K562 (cell line): ENCODE data around the gene SEMA4G. TPM values are rescaled to one million over a fixed set of nuclear protein-coding genes. Genes with fewer than 3 reads are reported as not detected.
A peak's percentile ranks its signal among the peaks of the same experiment; 100 is the strongest.

Experiments
- ATAC-seq: fragments of 200-7000 bp; cut with Tn5 transposase; 3 replicates; pipeline ENCODE4 v1.9.1; 2020; ENCODE audit warnings: moderate library complexity
- BruUV-seq: library from RNA; stranded (reverse); fragments of 400-500 nt; replicated peaks from 2 replicates; lab custom pipeline; 2021; lab: Mats Ljungman, UMichigan
- CTCF ChIA-PET: fragments of 300-600 bp; formaldehyde crosslinking; extraction: SDS; loops from one replicate; lab custom pipeline; 2021; ENCODE audit warnings: low intra/inter-chr PET ratio; lab: Yijun Ruan, JAX
- POLR2A ChIA-PET: fragments of 300-600, 350-650 bp; sonication (Branson Sonifier 250); formaldehyde crosslinking; extraction: SDS; loops from one replicate; lab custom pipeline; 2021; ENCODE audit warnings: antibody characterized with exemption, inconsistent platforms; lab: Yijun Ruan, JAX
- DNase-seq, 4 experiments: peaks; one replicate each; pipeline versions ENCODE4 v3.0.0 to v3.0.0-alpha.2; 2011 to 2018; ENCODE audit warnings: low spot score in 3 of 4, mixed read lengths in 3 of 4; ENCODE audit errors: extremely low read depth in 1 of 4
- FAIRE-seq: peaks from 2 replicates; lab custom pipeline; 2011; peaks lifted over from hg19 to GRCh38; lab: Jason Lieb, UNC
- H2AFZ ChIP-seq: 2 replicates; pipeline ENCODE4 v1.6.0; 2011; ENCODE audit warnings: low read depth, low read length, control low read depth, inconsistent platforms
- H3K27ac ChIP-seq: fragments of 200-600 bp; 3 replicates; pipeline ENCODE4 v1.8.0; 2011; ENCODE audit warnings: low read depth, mild to moderate bottlenecking, control low read depth, inconsistent platforms, low read length, moderate library complexity, mixed read lengths; ENCODE audit errors: extremely low read depth
- H3K27me3 ChIP-seq, 2 experiments: fragments of 300-600 bp in 1 of 2; 2 replicates in 1 of 2; 3 replicates in 1 of 2; pipeline versions ENCODE4 v1.6.0 to v1.8.0; 2011; ENCODE audit warnings: inconsistent platforms in 2 of 2, low read length in 2 of 2, mild to moderate bottlenecking in 1 of 2, mixed read lengths in 1 of 2, moderate library complexity in 1 of 2; ENCODE audit not compliant: control insufficient read depth in 2 of 2, insufficient read depth in 2 of 2
- H3K36me3 ChIP-seq: fragments of 300-600 bp; 3 replicates; pipeline ENCODE4 v1.8.0; 2011; ENCODE audit warnings: mild to moderate bottlenecking, low read length, inconsistent platforms; ENCODE audit not compliant: control insufficient read depth, insufficient read depth
- H3K4me1 ChIP-seq, 2 experiments: fragments of 200-600 bp in 1 of 2; replicated peaks in 1 of 2; 2 replicates in 1 of 2; 3 replicates in 1 of 2; pipeline versions ENCODE4 v1.5.1 to v1.8.0; 2011; ENCODE audit warnings: inconsistent platforms in 2 of 2, low read length in 2 of 2, mild to moderate bottlenecking in 1 of 2, mixed read lengths in 1 of 2, moderate library complexity in 1 of 2; ENCODE audit not compliant: control insufficient read depth in 2 of 2, insufficient read depth in 2 of 2
- H3K4me2 ChIP-seq: 2 replicates; pipeline ENCODE4 v1.6.1; 2011; ENCODE audit warnings: low read length, control low read depth, inconsistent platforms, mixed read lengths; ENCODE audit not compliant: insufficient read depth
- H3K4me3 ChIP-seq: fragments of 200-600 bp; sonication (generic), shearing (Covaris generic); 2 replicates; pipeline ENCODE4 v1.5.1; 2016; ENCODE audit warnings: control low read depth, inconsistent platforms
- H3K79me2 ChIP-seq: fragments of 200-600 bp; 3 replicates; pipeline ENCODE4 v1.8.0; 2011; ENCODE audit warnings: low read length, inconsistent platforms; ENCODE audit not compliant: control insufficient read depth, insufficient read depth
- H3K9ac ChIP-seq, 2 experiments: 2 replicates each; pipeline versions ENCODE4 v1.6.0 to v1.6.1; 2011; ENCODE audit warnings: low read depth in 2 of 2, low read length in 2 of 2, control low read depth in 1 of 2, inconsistent platforms in 1 of 2, mild to moderate bottlenecking in 1 of 2, mixed read lengths in 1 of 2; ENCODE audit not compliant: insufficient read depth in 1 of 2
- H3K9me1 ChIP-seq: one replicate; pipeline ENCODE4 v1.6.0; 2011; ENCODE audit warnings: inconsistent platforms, mild to moderate bottlenecking, low read length, moderate library complexity; ENCODE audit not compliant: control insufficient read depth, insufficient read depth
- H3K9me3 ChIP-seq: replicated peaks from 2 replicates; pipeline ENCODE4 v1.5.1; 2011; ENCODE audit warnings: low read depth, low read length, inconsistent platforms; ENCODE audit not compliant: control insufficient read depth, insufficient read depth
- H4K20me1 ChIP-seq: replicated peaks from 2 replicates; pipeline ENCODE4 v1.6.1; 2011; ENCODE audit warnings: low read length, inconsistent platforms, mixed read lengths; ENCODE audit not compliant: control insufficient read depth, insufficient read depth
- ATF4 ChIP-seq: fragments of 450-650 bp; formaldehyde crosslinking; IDR thresholded peaks from 2 replicates; pipeline ENCODE4 v1.4.0; 2022; ENCODE audit warnings: mild to moderate bottlenecking, moderate library complexity
- E2F6 ChIP-seq, 2 experiments: IDR thresholded peaks; 2 replicates each; pipeline ENCODE4 v1.6.1; 2011; ENCODE audit warnings: borderline replicate concordance in 1 of 2, control low read depth in 1 of 2, low read depth in 1 of 2, low read length in 1 of 2, mild to moderate bottlenecking in 1 of 2, mixed read lengths in 1 of 2, moderate library complexity in 1 of 2; ENCODE audit not compliant: insufficient read depth in 1 of 2, insufficient read length in 1 of 2, poor library complexity in 1 of 2, severe bottlenecking in 1 of 2; ENCODE audit errors: extremely low read depth in 1 of 2
- NCOA6 ChIP-seq: fragments of 450-650 bp; IDR thresholded peaks from 2 replicates; pipeline ENCODE4 v1.6.1; 2017; ENCODE audit warnings: mild to moderate bottlenecking
- NFRKB ChIP-seq: fragments of 450-650 bp; IDR thresholded peaks from 2 replicates; pipeline ENCODE4 v1.6.1; 2016; ENCODE audit warnings: low read depth
- PCBP2 ChIP-seq: fragments of 200-400 bp; formaldehyde crosslinking; IDR thresholded peaks from 2 replicates; pipeline ENCODE4 v1.6.1; 2018; ENCODE audit warnings: low read length, low read depth, mild to moderate bottlenecking, moderate library complexity; ENCODE audit not compliant: poor library complexity, severe bottlenecking
- POLR2H ChIP-seq: IDR thresholded peaks from 2 replicates; pipeline ENCODE4 v1.6.1; 2016; ENCODE audit warnings: missing genetic modification characterization, low read depth, mild to moderate bottlenecking, control low read depth, missing compliant biosample characterization, moderate library complexity
- SIN3B ChIP-seq: fragments of 450-650 bp; IDR thresholded peaks from 2 replicates; pipeline ENCODE4 v1.6.1; 2017; ENCODE audit warnings: low read depth, mild to moderate bottlenecking, moderate library complexity
- SLC30A9 ChIP-seq: fragments of 250-450 bp; sonication (Bioruptor Pico); IDR thresholded peaks from 2 replicates; pipeline ENCODE4 v1.8.0; 2022; ENCODE audit warnings: mild to moderate bottlenecking, moderate library complexity
- TAF15 ChIP-seq: fragments of 200-400 bp; formaldehyde crosslinking; IDR thresholded peaks from 2 replicates; pipeline ENCODE4 v1.6.1; 2017; ENCODE audit warnings: mild to moderate bottlenecking, low read depth, low read length, moderate library complexity
- WGBS: fragments of 100-300 bp; shearing (Covaris generic); methylation state at CpG from one replicate; pipeline ENCODE4 v1.1.6; 2016; ENCODE audit warnings: low coverage, mixed read lengths; ENCODE audit not compliant: insufficient coverage; ENCODE audit errors: missing lambda C conversion rate; 5-methylcytosine and 5-hydroxymethylcytosine counted together
- in situ Hi-C: fragments of 300-500 bp; cut with MboI; formaldehyde crosslinking; loops from 4 replicates; pipeline ENCODE4 v1.15.0; 2018; ENCODE audit warnings: inconsistent platforms, mixed read lengths
- intact Hi-C: fragments of 100-400 bp; cut with micrococcal nuclease; formaldehyde crosslinking; loops from 2 replicates; pipeline ENCODE4 v1.14.2; 2022
- polyA plus RNA-seq, 8 experiments: library from polyadenylated mRNA; depleted of rRNA in 4 of 8; stranded (reverse) in 5 of 8; unstranded in 3 of 8; fragments of >200 nt; fragmentation: Nextera tagmentation in 2 of 8; fragmentation: Illumina TruSeq in 1 of 8; extraction: Ambion mirVana in 2 of 8; extraction: Trizol in 1 of 8; gene quantifications; 2 replicates each; pipeline versions ENCODE4 v1.2.1 to v1.2.3, GENCODE V29; 2011 to 2014; ENCODE audit warnings: inconsistent platforms in 1 of 8, missing spikeins in 1 of 8
- total RNA-seq, 7 experiments: library from RNA; depleted of rRNA in 6 of 7; stranded (reverse); fragments of >200 nt in 6 of 7; fragmentation: Illumina TruSeq in 2 of 7; extraction: Trizol in 2 of 7; gene quantifications; 2 replicates each; pipeline versions ENCODE4 v1.2.1 to v1.2.3, GENCODE V29; 2011 to 2021; ENCODE audit warnings: low replicate concordance in 1 of 7

SEMA4G gene
- total and polyA plus RNA-seq, 9 of the 15 experiments (the other 6 are each of a cell fraction or from before 2014, with no cell fraction given): 0.40 to 7.8 (median 1.8) TPM

GRCh38 chr10:100978901-100979195 lies 9.5 kb downstream of the SEMA4G start (continued):
- TF ChIP-seq SLC30A9 (CRISPR knock-in tag) (no peak), PCBP2 (no peak), SIN3B (no peak), TAF15 (no peak)

- Histone ChIP-seq H3K27ac (no peak overlapping the region), H4K20me1 (no peaks in the 10 kb centered on the region; the same call in 1 of the 2 replicates), H3K9me1 (no peaks in the 10 kb centered on the region), H3K36me3 (peaks cover 12% of the 10 kb centered on the region; the same call in 2 of the 3 replicates), H3K4me1 (peaks cover 0 to 4% of the 10 kb centered on the region in 2 experiments; a peak in 2 of 5 replicates), H3K9me3 (no peaks in the 10 kb centered on the region), H3K4me2 (no peak overlapping the region), H3K27me3 (no peaks in the 10 kb centered on the region), H2AFZ (no peak overlapping the region), H3K9ac (peak overlapping the region in 1 of 2 experiments; percentile 45; a peak in 1 of 4 replicates), H3K4me3 (no peak overlapping the region)
- no peak for ATAC-seq
- POLR2A ChIA-PET: no interaction called here
- intact Hi-C loops (no loop called here), in situ Hi-C loops (loop anchor here (25.0 kb wide), 1 partner anchor 1057 kb away; no protein-coding TSS in a partner anchor)
- no TSS peak for BruUV-seq
- TF ChIP-seq NFRKB (no peak), POLR2H (tag) (no peak), ATF4 (CRISPR knock-in tag) (no peak), E2F6 (IDR thresholded peaks at IDR 0.05; ENCODE audit: borderline replicate concordance in 1 of 2, extremely low read depth in 1 of 2, insufficient read depth in 1 of 2, insufficient read length in 1 of 2, low read depth in 1 of 2, low read length in 1 of 2, poor library complexity in 1 of 2, severe bottlenecking in 1 of 2) (no peak), NCOA6 (no peak)
- TF ChIP-seq, all 486 proteins: peak for 0
- no peak for FAIRE-seq
- CTCF ChIA-PET: no interaction called here
- WGBS: 100% methylated on average over 12 of the region's 16 CpGs
- no peaks in the 10 kb centered on the region for H3K79me2 ChIP-seq
- no peak for DNase-seq
Observed at GRCh38 chr10:100979791-100980272, 10.5 kb downstream of the SEMA4G start.
